H1 (cell line): Measurements from ENCODE around the gene COMP. TPM values are rescaled to one million over a fixed set of nuclear protein-coding genes. Genes with fewer than 3 reads are reported as not detected.

Source experiments
- CTCF ChIA-PET: fragments of 300-600 bp; sonication (Branson Sonifier 250); formaldehyde crosslinking; loops from one replicate; lab custom pipeline; 2021; ENCODE audit not compliant: partially characterized antibody; lab: Charles Lee
- POLR2A ChIA-PET: fragments of 300-600 bp; sonication (Branson Sonifier 250); formaldehyde crosslinking; loops from one replicate; lab custom pipeline; 2021; ENCODE audit warnings: inconsistent platforms; ENCODE audit not compliant: partially characterized antibody; lab: Charles Lee
- DNase-seq, 2 experiments: peaks; one replicate each; pipeline versions ENCODE4 v3.0.0 to v3.0.0-alpha.2; 2010 to 2022; ENCODE audit warnings: low spot score in 2 of 2, low read depth in 1 of 2, mixed read lengths in 1 of 2
- FAIRE-seq: peaks from 2 replicates; lab custom pipeline; 2011; peaks lifted over from hg19 to GRCh38; lab: Jason Lieb, UNC
- H2AFZ ChIP-seq: 2 replicates; pipeline ENCODE4 v1.8.1; 2012; ENCODE audit warnings: low read length, inconsistent platforms
- H2AK5ac ChIP-seq: 2 replicates; pipeline ENCODE4 v1.6.1; 2013; ENCODE audit warnings: low read depth, low read length
- H2BK120ac ChIP-seq: replicated peaks from 2 replicates; pipeline ENCODE3; 2013; ENCODE audit warnings: low read depth, low read length, inconsistent platforms
- H2BK12ac ChIP-seq: 2 replicates; pipeline ENCODE4 v1.6.1; 2013; ENCODE audit warnings: low read depth, low read length
- H2BK15ac ChIP-seq: 2 replicates; pipeline ENCODE4 v1.6.1; 2013; ENCODE audit warnings: low read length
- H2BK20ac ChIP-seq: 2 replicates; pipeline ENCODE4 v1.6.1; 2013; ENCODE audit warnings: low read length
- H2BK5ac ChIP-seq: 2 replicates; pipeline ENCODE4 v1.6.1; 2013; ENCODE audit warnings: low read depth, low read length
- H3K14ac ChIP-seq: 2 replicates; pipeline ENCODE4 v1.6.1; 2013; ENCODE audit warnings: inconsistent platforms; ENCODE audit not compliant: insufficient read length
- H3K18ac ChIP-seq: 2 replicates; pipeline ENCODE4 v1.6.1; 2013; ENCODE audit warnings: low read length; ENCODE audit errors: extremely low read depth
- H3K23ac ChIP-seq: 2 replicates; pipeline ENCODE4 v1.6.1; 2013; ENCODE audit warnings: inconsistent platforms; ENCODE audit not compliant: insufficient read length
- H3K23me2 ChIP-seq: 2 replicates; pipeline ENCODE4 v1.6.1; 2013; ENCODE audit warnings: low read depth, low read length
- H3K27ac ChIP-seq: 2 replicates; pipeline ENCODE4 v1.6.1; 2011; ENCODE audit warnings: low read depth, low read length, inconsistent platforms
- H3K27me3 ChIP-seq, 4 experiments: replicated peaks in 1 of 4; 1 replicate in 1 of 4; 2 replicates in 3 of 4; pipeline versions ENCODE4 v1.6.1 to v1.8.1; 2011 to 2013; ENCODE audit warnings: low read length in 3 of 4, mild to moderate bottlenecking in 3 of 4, inconsistent platforms in 2 of 4, mixed read lengths in 2 of 4, moderate library complexity in 1 of 4; ENCODE audit not compliant: control insufficient read depth in 3 of 4, insufficient read depth in 3 of 4; ENCODE audit errors: extremely low read depth in 1 of 4
- H3K36me3 ChIP-seq, 4 experiments: 2 replicates each; pipeline versions ENCODE4 v1.6.1 to v1.8.1; 2011 to 2013; ENCODE audit warnings: mild to moderate bottlenecking in 4 of 4, low read length in 3 of 4, moderate library complexity in 2 of 4, control low read depth in 1 of 4, inconsistent platforms in 1 of 4; ENCODE audit not compliant: insufficient read depth in 4 of 4, control insufficient read depth in 2 of 4
- H3K4ac ChIP-seq: replicated peaks from 2 replicates; pipeline ENCODE3; 2013; ENCODE audit warnings: low read length, low read depth, mixed read lengths, inconsistent platforms; ENCODE audit not compliant: insufficient read length
- H3K4me1 ChIP-seq, 4 experiments: replicated peaks in 1 of 4; 1 replicate in 1 of 4; 2 replicates in 3 of 4; pipeline versions ENCODE4 v1.6.1 to v1.8.1; 2011 to 2013; ENCODE audit warnings: low read length in 3 of 4, inconsistent platforms in 2 of 4, mixed read lengths in 1 of 4; ENCODE audit not compliant: insufficient read depth in 4 of 4, control insufficient read depth in 3 of 4
- H3K4me2 ChIP-seq, 2 experiments: 2 replicates each; pipeline versions ENCODE4 v1.6.1 to v1.8.1; 2011 to 2013; ENCODE audit warnings: low read depth in 2 of 2, low read length in 2 of 2, control low read depth in 1 of 2, inconsistent platforms in 1 of 2, mild to moderate bottlenecking in 1 of 2; ENCODE audit not compliant: insufficient read depth in 1 of 2
- H3K4me3 ChIP-seq, 4 experiments: fragments of 200-600, 300-600 bp in 1 of 4; sonication (generic), shearing (Covaris generic), sonication (Bioruptor Twin) in 1 of 4; 2 replicates each; pipeline versions ENCODE4 v1.5.1 to v1.8.1; 2011 to 2016; ENCODE audit warnings: low read length in 4 of 4, low read depth in 3 of 4, control low read depth in 2 of 4, inconsistent platforms in 2 of 4, mild to moderate bottlenecking in 2 of 4, mixed read lengths in 1 of 4, moderate library complexity in 1 of 4; ENCODE audit not compliant: insufficient read depth in 2 of 4; ENCODE audit errors: extremely low read depth in 1 of 4
- H3K56ac ChIP-seq: replicated peaks from 2 replicates; pipeline ENCODE3; 2013; ENCODE audit warnings: low read depth, mild to moderate bottlenecking, mixed read lengths, low read length, inconsistent platforms; ENCODE audit not compliant: insufficient read length
- H3K79me1 ChIP-seq: 2 replicates; pipeline ENCODE4 v1.6.1; 2013; ENCODE audit warnings: low read depth, low read length, control low read depth
- H3K79me2 ChIP-seq, 2 experiments: 2 replicates each; pipeline versions ENCODE4 v1.6.1 to v1.8.1; 2012 to 2013; ENCODE audit warnings: low read length in 2 of 2, mild to moderate bottlenecking in 2 of 2, inconsistent platforms in 1 of 2; ENCODE audit not compliant: insufficient read depth in 2 of 2, control insufficient read depth in 1 of 2
- H3K9ac ChIP-seq, 4 experiments: replicated peaks in 1 of 4; 1 replicate in 1 of 4; 2 replicates in 3 of 4; pipeline versions ENCODE4 v1.6.1 to v1.8.1; 2011 to 2013; ENCODE audit warnings: low read depth in 3 of 4, low read length in 3 of 4, control low read depth in 2 of 4, mild to moderate bottlenecking in 2 of 4, moderate library complexity in 2 of 4, inconsistent platforms in 1 of 4; ENCODE audit errors: extremely low read depth in 1 of 4
- H3K9me3 ChIP-seq, 2 experiments: 2 replicates each; pipeline versions ENCODE4 v1.6.1 to v1.8.1; 2012 to 2013; ENCODE audit warnings: mild to moderate bottlenecking in 2 of 2, moderate library complexity in 2 of 2, control low read depth in 1 of 2, inconsistent platforms in 1 of 2, low read depth in 1 of 2, low read length in 1 of 2, mixed read lengths in 1 of 2; ENCODE audit not compliant: insufficient read depth in 2 of 2
- H4K20me1 ChIP-seq, 2 experiments: replicated peaks in 1 of 2; 2 replicates each; pipeline versions ENCODE3 to v1.8.1; 2011 to 2013; ENCODE audit warnings: inconsistent platforms in 2 of 2, low read length in 2 of 2, mild to moderate bottlenecking in 1 of 2; ENCODE audit not compliant: insufficient read depth in 2 of 2, control insufficient read depth in 1 of 2
- H4K5ac ChIP-seq: 2 replicates; pipeline ENCODE4 v1.6.1; 2013; ENCODE audit warnings: low read length, low read depth, mixed read lengths, inconsistent platforms; ENCODE audit not compliant: insufficient read length
- H4K8ac ChIP-seq: 2 replicates; pipeline ENCODE4 v1.8.0; 2013; ENCODE audit warnings: mild to moderate bottlenecking, moderate library complexity, low read length, inconsistent platforms; ENCODE audit not compliant: insufficient read depth; ENCODE audit errors: extremely low read depth
- H4K91ac ChIP-seq: replicated peaks from 2 replicates; pipeline ENCODE3; 2013; ENCODE audit warnings: low read length, mixed read lengths, inconsistent platforms; ENCODE audit not compliant: insufficient read length
- ASH2L ChIP-seq: fragments of 200-600, 300-600 bp; sonication (generic); IDR thresholded peaks from one replicate; pipeline ENCODE4 v1.7.1; 2017; ENCODE audit warnings: low read length
- BRCA1 ChIP-seq: IDR thresholded peaks from 2 replicates; pipeline ENCODE4 v1.6.1; 2012; ENCODE audit warnings: low read depth, low read length, improper control_type of control experiment
- CHD1 ChIP-seq: IDR thresholded peaks from 2 replicates; pipeline ENCODE4 v1.6.1; 2012; ENCODE audit warnings: low read depth, low read length, improper control_type of control experiment
- CHD2 ChIP-seq: IDR thresholded peaks from 2 replicates; pipeline ENCODE4 v1.6.1; 2012; ENCODE audit warnings: low read length, improper control_type of control experiment
- CTBP2 ChIP-seq: IDR thresholded peaks from 2 replicates; pipeline ENCODE4 v1.7.0; 2011; ENCODE audit warnings: borderline replicate concordance, mild to moderate bottlenecking, moderate library complexity, mixed read lengths, low read length; ENCODE audit not compliant: insufficient read depth, insufficient read length
- GABPA ChIP-seq: IDR thresholded peaks from 2 replicates; pipeline ENCODE4 v1.6.1; 2011; ENCODE audit warnings: mild to moderate bottlenecking, low read length, moderate library complexity, borderline replicate concordance; ENCODE audit not compliant: insufficient read depth
- GTF2F1 ChIP-seq: IDR thresholded peaks from 2 replicates; pipeline ENCODE4 v1.6.1; 2012; ENCODE audit warnings: low read depth, low read length, improper control_type of control experiment, borderline replicate concordance
- KDM4A ChIP-seq: IDR thresholded peaks from one replicate; pipeline ENCODE4 v1.7.1; 2012; ENCODE audit warnings: low read depth, mild to moderate bottlenecking, moderate library complexity, low read length, inconsistent platforms; ENCODE audit not compliant: severe bottlenecking
- KDM5A ChIP-seq: fragments of 200-600 bp; IDR thresholded peaks from 2 replicates; pipeline ENCODE4 v1.7.1; 2012; ENCODE audit warnings: mild to moderate bottlenecking, low read length, inconsistent platforms, mixed read lengths
- PHF8 ChIP-seq: fragments of 200-600 bp; sonication (generic); conservative IDR thresholded peaks from 2 replicates; pipeline ENCODE4 v1.7.1; 2012; ENCODE audit warnings: low read depth, mild to moderate bottlenecking, inconsistent platforms, low read length, moderate library complexity
- SIN3A ChIP-seq, 2 experiments: IDR thresholded peaks in 1 of 2; conservative IDR thresholded peaks in 1 of 2; 2 replicates each; pipeline ENCODE4 v1.6.1; 2011 to 2012; ENCODE audit warnings: low read length in 2 of 2, improper control_type of control experiment in 1 of 2, low read depth in 1 of 2, mild to moderate bottlenecking in 1 of 2
- SRF ChIP-seq: IDR thresholded peaks from 2 replicates; pipeline ENCODE4 v1.6.1; 2011; ENCODE audit warnings: mild to moderate bottlenecking, low read depth, low read length, moderate library complexity
- USF2 ChIP-seq: IDR thresholded peaks from 2 replicates; pipeline ENCODE4 v1.6.1; 2011; ENCODE audit warnings: low read length, improper control_type of control experiment
- WGBS, 2 experiments: shearing (Covaris generic) in 1 of 2; methylation state at CpG; one replicate each; pipeline versions ENCODE4 v1.1.6 to v1.1.7; 2013 to 2015; ENCODE audit warnings: low lambda C conversion rate in 2 of 2, mixed read lengths in 2 of 2, inconsistent platforms in 1 of 2, low coverage in 1 of 2, missing lambda C conversion rate in 1 of 2; ENCODE audit not compliant: insufficient replicate concordance in 2 of 2, insufficient coverage in 1 of 2, insufficient read length in 1 of 2; ENCODE audit errors: extremely low coverage in 1 of 2, missing lambda C conversion rate in 1 of 2; 5-methylcytosine and 5-hydroxymethylcytosine counted together
- polyA plus RNA-seq, 7 experiments: library from polyadenylated mRNA; depleted of rRNA in 3 of 7; stranded (reverse) in 5 of 7; unstranded in 2 of 7; fragments of >200 nt in 5 of 7; fragments of 200-250 nt in 2 of 7; gene quantifications; 1 replicate in 5 of 7; 2 replicates in 1 of 7; 4 replicates in 1 of 7; pipeline versions ENCODE4 v1.2.1 to v1.2.3, GENCODE V29; 2011 to 2013; ENCODE audit warnings: missing spikeins in 2 of 7, mixed read lengths in 2 of 7
- total RNA-seq: library from RNA; stranded (reverse); fragmentation: NEBNext Ultra II Directional; extraction: Animal tissue kit (Norgen Biotek cat#: 25700); gene quantifications from 2 replicates; pipeline ENCODE4 v1.2.1, GENCODE V29; 2021

The COMP gene
- total and polyA plus RNA-seq, 2 of the 8 experiments (the other 6 are each of a cell fraction or from before 2014, with no cell fraction given): 0.17 TPM

GRCh38 chr19:18735324-18735723 lies 55.8 kb downstream of the COMP start:
- ChIA-PET CTCF (interaction anchor here (1.1 kb wide), 1 partner anchor 113 kb away, joined by 3 read pairs; no protein-coding TSS in a partner anchor), POLR2A (interaction anchor here (0.6 kb wide), 1 partner anchor 39 kb away, joined by 3 read pairs; no protein-coding TSS in a partner anchor)
- H4K20me1 ChIP-seq: peaks cover 2 to 8% of the 10 kb centered on the region in 2 experiments
- no peak overlapping the region for H3K18ac ChIP-seq
- H3K4me2 ChIP-seq: no peak overlapping the region
- H3K14ac ChIP-seq: no peak overlapping the region
- H2AFZ ChIP-seq: no peak overlapping the region
- H3K27me3 ChIP-seq: no peaks in the 10 kb centered on the region
- H4K5ac ChIP-seq: no peak overlapping the region
- H2BK12ac ChIP-seq: no peak overlapping the region
- no peaks in the 10 kb centered on the region for H3K36me3 ChIP-seq
- no peak overlapping the region for H3K4me3 ChIP-seq
- no peak overlapping the region for H2BK20ac ChIP-seq
- no peaks in the 10 kb centered on the region for H3K79me2 ChIP-seq
- H4K91ac ChIP-seq: no peak overlapping the region
- no peak overlapping the region for H3K56ac ChIP-seq
- 98% methylated on average over 11 of the region's 14 CpGs; no CpG with 5 or more reads in 1 of the 2 experiments for WGBS, 2 experiments
- H2BK120ac ChIP-seq: no peak overlapping the region
- H3K9ac ChIP-seq: no peak overlapping the region
- 0 out of 2 replicates have a peak overlapping the region, but pooled peaks have one; percentile 24 for H2AK5ac ChIP-seq
- no peak overlapping the region for H3K27ac ChIP-seq
- H3K23ac ChIP-seq: no peak overlapping the region
- FAIRE-seq: no peak
- no peak overlapping the region for H4K8ac ChIP-seq
- DNase-seq: no peak
- peaks cover 1% of the 10 kb centered on the region; the same call in 1 of the 2 replicates for H3K79me1 ChIP-seq
- H2BK15ac ChIP-seq: no peak overlapping the region
- H3K23me2 ChIP-seq: no peaks in the 10 kb centered on the region
- no peak overlapping the region for H3K4ac ChIP-seq
- H3K4me1 ChIP-seq: peaks cover 0 to 3% (median 0%) of the 10 kb centered on the region in 4 experiments; a peak in 1 of 7 replicates
- no peaks in the 10 kb centered on the region for H3K9me3 ChIP-seq
- no peak overlapping the region for H2BK5ac ChIP-seq
- no peak for TF ChIP-seq BRCA1
- no peak for TF ChIP-seq SRF
- no peak for TF ChIP-seq CTBP2
- no peak for TF ChIP-seq CHD1
- no peak for TF ChIP-seq CHD2
- no peak for TF ChIP-seq ASH2L
- no peak for TF ChIP-seq SIN3A (conservative IDR thresholded peaks at IDR 0.05 in 1 of 2, IDR thresholded peaks at IDR 0.05 in 1 of 2; ENCODE audit: low read depth in 1 of 2, low read length in 2 of 2)
- no peak for TF ChIP-seq GABPA
- TF ChIP-seq PHF8: no peak
- TF ChIP-seq GTF2F1: no peak
- TF ChIP-seq USF2: no peak
- TF ChIP-seq KDM5A: no peak
- TF ChIP-seq KDM4A: no peak
